Fibroblast of skin of right quadriceps (primary cell): ENCODE measurements around the gene PSD.
"Not testable (repeated sequence)": the region's sequence is repeated elsewhere in the genome, so short reads cannot be mapped to it uniquely, and the experiment has no call there.

ENCODE experiments used
- DNase-seq: peaks from one replicate; pipeline ENCODE4 v3.0.0-alpha.2; 2013

The PSD gene

GRCh38 chr10:102418622-102419268, at the start of gene PSD:
Gene PSD, minus strand, starts transcription at chr10:102418785. Its CDS starts 1,747 bp downstream, at chr10:102417038.
- DNase-seq: no peak

GRCh38 chr10:102467971-102468438, 49.4 kb upstream of the PSD start:
- no peak for DNase-seq

DNA sequence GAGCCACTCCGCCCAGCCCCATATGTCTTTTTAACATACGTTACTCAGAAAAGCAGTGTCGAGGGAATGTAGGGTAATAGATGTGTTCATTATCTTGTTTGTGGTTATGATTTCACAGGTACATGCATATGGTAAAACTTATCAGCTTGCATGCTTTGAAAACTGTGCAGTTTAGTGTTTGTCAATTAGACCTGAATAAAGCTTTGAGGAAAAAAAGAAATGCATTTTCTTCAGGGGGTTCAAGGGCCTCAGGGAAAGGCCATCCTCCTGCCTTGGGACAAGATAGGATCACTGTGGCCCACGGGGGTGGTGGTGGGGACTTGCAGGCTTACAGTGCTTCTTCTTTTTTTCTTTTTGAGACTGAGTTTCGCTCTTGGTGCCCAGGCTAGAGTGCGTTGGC, 48.7 kb upstream of the PSD start:
- DNase-seq: no peak

GRCh38 chr10:102465466-102465865, 46.9 kb upstream of the PSD start:
- no peak for DNase-seq

GRCh38 chr10:102463983-102464382, 45.4 kb upstream of the PSD start:
- no peak for DNase-seq

DNA sequence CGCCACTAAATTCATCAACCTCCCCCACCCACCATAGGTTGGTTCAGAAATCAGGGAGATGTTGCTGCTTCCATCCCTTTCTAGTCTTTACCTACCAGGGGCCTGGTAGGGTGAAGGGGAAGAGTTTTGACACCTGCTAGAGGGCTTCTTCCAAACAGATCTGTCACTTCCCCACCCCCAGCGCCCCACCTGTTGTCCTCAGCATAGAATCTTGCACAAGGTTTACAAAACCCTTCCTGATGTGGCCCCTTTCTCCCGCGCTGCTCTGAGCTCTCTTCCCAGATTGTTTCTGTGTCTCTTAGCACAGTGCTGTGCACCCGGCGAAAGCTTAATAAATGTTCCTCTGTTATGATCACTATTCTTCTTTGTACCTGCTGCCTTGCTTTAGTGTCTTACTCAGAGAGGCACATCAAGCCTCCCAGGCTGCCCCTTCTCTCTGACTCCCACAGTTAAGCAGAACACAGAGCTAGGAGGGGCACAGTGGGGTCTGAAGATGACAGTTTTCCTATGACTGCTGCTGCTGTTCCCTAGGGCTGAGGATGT, 44.0 kb upstream of the PSD start:
- no peak for DNase-seq

DNA sequence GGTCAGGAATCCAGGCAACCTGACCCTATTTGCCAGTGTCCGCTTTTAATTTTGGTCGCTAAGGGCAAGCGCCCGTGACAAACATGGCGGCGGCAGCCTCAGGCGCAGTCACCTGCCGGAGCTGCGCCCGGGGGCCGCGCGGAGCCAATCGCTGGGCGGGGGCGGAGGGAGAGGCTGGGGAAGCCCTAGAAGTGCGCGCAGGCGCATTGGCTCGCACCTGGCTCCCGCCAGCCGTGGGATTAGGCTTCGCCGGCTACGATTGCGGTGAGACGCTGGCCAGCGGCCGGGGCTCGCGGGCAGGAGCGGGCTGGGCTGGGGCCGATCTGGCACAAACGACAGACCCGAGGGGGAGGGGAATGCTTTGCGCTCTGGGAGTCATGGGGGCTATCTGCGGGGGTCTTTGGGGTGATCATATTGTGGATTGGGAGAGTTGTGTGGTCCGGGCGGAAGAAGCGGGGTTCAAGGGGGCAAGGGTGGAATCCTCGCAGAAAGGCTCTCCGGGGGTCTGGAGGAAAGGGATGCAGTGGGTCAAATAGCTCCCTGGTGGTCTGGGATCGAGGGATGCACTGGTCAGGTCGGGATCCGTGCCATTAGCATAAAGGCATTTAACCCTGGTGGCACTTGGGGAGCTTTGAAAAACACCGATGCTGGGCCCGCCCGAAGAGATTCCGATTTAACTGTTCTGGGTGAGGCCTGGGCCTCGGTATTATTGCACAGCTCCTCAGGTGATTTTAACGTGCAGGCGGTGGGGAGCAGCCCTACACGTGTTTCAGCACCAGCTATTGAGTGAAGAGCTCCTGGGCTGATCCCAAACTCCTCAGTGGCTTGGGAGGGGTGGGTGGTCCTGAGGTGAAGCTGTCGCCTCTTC, 42.8 kb upstream of the PSD start:
- DNase-seq: peak; percentile 75

DNA sequence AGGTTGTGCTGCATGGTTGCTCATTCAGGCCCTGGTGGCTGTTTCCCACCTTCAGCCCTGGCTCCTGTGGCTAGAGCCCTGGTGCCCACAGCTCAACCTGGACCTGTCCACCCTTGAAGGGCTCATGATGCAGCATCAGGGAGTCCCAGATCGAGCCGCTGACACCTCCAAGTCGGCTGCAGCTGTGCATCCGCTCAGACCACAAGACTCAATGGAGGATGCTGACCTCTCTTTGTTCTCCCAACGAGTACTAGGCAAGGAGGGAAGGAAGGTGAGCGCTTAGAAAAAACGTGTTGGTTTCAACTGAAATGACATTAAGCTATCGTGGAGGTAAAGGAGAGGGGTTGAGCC, 42.2 kb upstream of the PSD start:
- no peak for DNase-seq

GRCh38 chr10:102458656-102459055, 40.1 kb upstream of the PSD start:
- DNase-seq: no peak

GRCh38 chr10:102457591-102458150, 39.1 kb upstream of the PSD start:
- no peak for DNase-seq

- peak; percentile 81 for DNase-seq
Measured at GRCh38 chr10:102455893-102456471, 37.4 kb upstream of the PSD start.

- DNase-seq: not testable (repeated sequence)
Measured at GRCh38 chr10:102454662-102455487, 36.3 kb upstream of the PSD start.

GRCh38 chr10:102453502-102453901, 34.9 kb upstream of the PSD start:
- no peak for DNase-seq

DNA sequence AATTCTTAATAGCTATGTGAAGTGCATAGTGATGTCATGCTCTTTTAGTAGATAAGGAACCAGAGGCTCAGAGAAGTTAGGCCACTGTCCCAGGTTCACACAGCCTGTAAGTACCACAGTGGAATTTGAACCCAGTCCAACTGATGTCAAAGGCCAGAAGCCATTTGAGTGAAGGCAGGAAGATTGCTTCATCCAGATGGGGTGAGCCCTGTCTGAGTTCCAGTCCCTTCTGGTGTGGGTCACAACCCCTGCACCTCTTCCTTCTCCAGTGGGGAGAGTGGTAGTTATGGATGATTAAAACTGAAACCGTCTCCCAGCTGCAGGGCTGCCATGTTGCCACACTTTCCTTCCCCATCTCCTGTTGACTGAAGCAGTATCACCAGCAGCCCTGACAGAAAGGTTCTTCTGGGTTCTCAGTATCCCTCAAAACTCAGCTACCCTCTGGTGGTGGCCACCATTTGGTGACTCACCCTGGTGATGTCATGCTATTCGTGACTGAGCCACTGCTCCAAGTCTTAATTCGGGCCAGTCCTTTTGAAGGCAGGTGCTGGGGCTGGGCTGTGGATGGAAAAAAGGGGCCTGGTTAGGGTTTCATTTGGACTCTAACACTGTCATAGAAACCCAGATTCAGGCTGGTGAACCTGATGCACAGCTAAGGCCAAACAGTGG, 34.2 kb upstream of the PSD start:
- peak; percentile 55 for DNase-seq

- DNase-seq: no peak
Measured at GRCh38 chr10:102451105-102451969, 32.8 kb upstream of the PSD start, which contains the start of gene C10orf95. Gene C10orf95, minus strand, starts transcription at chr10:102451543. Its CDS starts 450 bp downstream, at chr10:102451093.

DNA sequence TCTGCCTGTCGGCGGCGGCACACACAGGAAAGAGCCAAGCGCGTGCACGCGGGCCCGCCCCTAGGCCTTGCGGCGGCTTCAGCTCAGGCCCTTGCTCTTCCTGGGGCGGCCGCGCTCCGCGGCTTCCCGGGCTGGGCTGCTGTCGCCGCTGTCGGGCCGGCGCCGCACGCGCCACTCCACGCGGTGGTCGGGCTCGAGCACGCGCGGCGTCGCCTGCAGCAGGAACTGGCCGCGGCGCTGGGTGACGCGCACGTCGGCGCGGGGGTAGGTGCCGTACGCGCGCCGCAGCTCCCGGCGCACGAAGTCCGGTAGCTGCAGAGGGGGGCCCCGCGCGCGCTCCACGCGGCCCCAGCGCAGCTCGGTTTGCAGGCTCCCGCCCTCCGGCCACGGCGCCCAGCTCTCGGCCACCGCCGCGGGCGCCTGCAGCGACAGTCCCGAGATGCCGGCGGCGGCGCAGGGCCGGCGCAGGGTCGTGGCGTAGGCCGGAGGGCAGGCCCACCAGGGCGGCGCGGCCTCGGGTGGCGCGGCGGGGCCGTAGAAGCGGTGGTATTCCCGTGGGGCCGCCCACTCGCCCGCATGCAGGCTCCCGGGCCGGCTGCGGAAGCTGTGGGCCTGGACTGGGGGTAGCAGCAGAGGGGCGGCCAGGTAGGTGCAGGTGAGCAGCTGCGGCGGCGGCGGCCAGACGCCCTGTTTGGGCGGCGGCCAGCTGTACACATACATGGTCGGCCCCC, 32.0 kb upstream of the PSD start:
- peak; percentile 75 for DNase-seq

DNA sequence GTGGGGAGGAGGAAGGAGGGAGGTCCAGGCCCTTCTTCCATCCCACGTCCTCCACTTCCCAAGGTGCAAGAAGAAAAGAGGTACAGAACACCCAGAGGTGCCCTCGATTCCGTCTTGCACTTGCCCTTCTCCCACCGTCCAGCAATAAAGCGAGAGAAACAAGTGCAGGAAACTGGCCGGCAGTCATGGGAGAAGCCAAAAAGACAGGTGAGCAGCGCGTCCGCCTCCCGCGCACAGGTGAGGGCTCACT, 31.5 kb upstream of the PSD start:
- no peak for DNase-seq

DNA sequence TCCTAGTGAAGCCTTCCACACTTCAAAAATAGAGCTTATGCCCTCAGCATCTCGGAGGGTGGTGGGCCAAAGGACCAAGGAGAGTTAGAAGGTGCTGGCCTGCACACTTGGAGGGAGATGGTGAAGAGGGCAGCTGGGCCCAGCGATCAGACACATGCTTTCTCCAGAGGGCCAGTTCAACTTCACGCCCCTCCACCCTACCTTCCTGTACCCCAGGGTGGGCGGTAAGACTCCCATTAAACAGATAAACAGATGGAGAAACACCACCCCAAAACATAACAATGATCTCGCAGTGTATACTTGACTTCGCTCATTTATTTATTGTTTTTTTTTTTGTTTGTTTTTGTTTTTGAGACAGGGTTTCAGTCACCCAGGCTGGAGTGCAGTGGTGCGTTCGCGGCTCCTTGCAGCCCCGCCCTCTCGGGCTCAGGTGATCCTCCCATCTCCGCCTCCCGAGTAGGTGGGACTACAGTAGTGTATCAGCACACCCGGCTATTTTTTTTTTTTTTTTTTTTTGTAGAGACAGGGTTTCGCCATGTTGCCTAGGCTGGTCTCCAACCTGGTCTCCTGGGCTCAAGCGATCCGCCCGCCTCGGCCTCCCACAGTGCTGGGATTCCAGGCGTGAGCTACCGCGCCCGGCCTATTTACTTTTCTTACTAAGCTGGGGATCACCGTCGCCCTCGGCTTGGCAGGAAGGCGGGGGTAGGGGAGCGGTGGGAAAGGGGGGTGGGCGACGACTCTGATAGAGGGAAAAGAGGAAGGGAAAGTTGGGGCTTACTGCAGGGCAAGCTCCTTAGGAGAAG, 30.9 kb upstream of the PSD start:
- peak; percentile 37 for DNase-seq

DNA sequence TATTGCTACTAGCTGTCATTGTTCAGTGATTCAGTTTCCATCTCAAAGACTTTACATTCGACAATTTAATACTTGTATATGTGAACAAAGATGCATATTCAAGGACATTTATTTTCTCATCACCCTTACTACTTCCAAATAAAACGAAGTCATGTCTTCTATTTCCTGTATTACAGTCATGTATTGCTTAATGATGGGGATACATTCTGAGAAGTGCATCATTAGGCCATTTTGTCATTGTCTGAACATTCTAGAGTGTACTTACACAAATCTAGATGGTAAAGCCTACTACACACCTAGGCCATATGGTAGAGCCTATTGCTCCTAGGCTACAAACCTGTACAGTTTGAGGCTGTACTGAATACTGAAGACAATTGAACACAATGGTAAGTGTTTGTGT, 26.3 kb upstream of the PSD start:
- no peak for DNase-seq
